Left ventricle myocardium superior (tissue), 1 donor: ENCODE results near the gene DAB1. TPM values are rescaled to one million over a fixed set of nuclear protein-coding genes. Genes with fewer than 3 reads are reported as not detected.

Experiments used
- ATAC-seq: fragments of 200-7000 bp; cut with Tn5 transposase; one replicate; pipeline ENCODE4 v1.9.1; 2020; ENCODE audit warnings: mild to moderate bottlenecking, moderate library complexity
- DNase-seq: peaks from one replicate; pipeline ENCODE4 v3.0.0-alpha.2; 2020
- intact Hi-C: fragments of 100-400 bp; cut with micrococcal nuclease; formaldehyde crosslinking; loops from one replicate; pipeline ENCODE4 v1.11.0; 2022
- total RNA-seq: library from RNA; stranded (reverse); fragmentation: NEBNext Ultra II Directional; extraction: Animal tissue kit (Norgen Biotek cat#: 25700); gene quantifications from one replicate; pipeline ENCODE4 v1.2.1, GENCODE V29; 2021
- donor health status: DM: no; HTN: yes; CAD: no; lungs with severe emphysema.

DAB1 gene
- total RNA-seq, 1 donor from 2014 or later: 2.6 TPM

DNA sequence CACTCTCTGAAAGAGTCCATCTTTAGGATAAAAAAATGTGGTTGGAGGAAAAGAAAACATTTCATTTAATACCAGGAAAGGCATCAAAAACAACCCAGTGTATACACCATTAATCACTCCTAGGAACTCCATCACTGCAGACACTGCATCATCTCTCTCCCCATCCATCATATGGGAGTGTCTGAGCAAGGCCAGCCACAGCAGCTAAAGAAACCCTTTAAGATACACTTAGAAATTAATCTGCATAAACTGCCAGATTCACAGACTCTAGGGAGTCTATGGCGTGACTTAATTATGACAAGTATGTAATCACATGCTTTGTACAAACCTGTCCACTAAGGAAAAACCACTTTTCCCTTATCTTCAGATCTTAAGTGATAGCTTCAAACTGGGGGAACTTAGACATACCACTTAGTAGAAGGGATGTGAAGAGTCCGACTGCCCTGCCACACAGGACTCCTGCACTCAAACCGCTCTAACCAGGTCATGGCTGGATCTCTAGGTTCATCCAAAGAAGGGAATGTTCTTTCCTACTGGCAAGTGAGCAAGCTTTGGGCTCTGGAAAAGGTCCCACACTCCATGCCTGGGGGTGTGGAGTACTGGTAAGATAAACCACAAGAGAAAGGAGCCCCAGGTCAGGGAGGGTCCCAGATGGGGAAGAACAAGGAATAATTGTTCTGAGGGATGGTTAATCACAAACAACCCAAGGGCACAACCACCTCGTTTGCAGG is 397.1 kb downstream of the DAB1 start:
- ATAC-seq (peak; percentile 62), DNase-seq (no peak)
- intact Hi-C loops: no loop called here

DNA sequence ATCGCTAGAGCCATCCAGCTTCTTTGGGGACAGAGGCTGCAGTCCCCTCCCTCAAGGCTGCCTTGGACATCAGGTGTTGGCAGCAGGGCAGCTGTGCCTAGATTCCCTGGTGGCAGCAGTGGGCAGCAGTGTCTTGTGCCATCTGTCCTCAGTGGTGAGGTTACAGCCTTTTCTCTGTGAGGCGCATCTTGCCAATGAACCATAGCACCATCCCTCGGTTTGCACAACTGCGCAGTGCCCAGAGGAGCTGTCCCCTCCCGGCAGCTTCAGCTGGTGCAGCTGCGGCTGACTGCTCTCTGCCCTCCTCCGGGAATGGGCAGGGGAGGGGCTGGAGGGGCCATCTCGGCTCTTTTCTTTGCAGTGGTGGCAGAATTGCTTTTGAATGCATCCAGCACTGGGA is 399.0 kb downstream of the DAB1 start:
- DNase-seq (no peak), ATAC-seq (no peak)
- intact Hi-C loops: no loop called here

DNA sequence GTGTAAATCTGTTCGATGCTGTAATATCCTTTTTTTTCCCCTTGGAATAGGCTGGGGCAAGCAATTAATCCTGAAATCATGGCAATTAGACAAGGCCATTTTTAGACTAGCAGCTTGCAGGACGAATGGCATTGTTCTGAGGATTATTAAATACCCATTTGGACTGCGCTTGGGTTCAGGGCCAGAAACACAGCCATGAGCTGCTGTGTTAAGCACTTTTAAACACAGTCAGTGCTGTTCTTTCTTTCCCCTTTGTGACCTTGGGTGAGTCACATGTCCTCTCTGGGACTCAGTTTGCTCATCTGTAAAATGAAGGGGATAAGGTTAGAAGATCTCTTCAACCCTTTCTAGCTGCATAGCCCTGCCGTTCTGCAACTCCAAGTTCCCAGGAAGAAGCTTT is 399.4 kb downstream of the DAB1 start:
- intact Hi-C loops: no loop called here
- DNase-seq (no peak), ATAC-seq (no peak)

DNA sequence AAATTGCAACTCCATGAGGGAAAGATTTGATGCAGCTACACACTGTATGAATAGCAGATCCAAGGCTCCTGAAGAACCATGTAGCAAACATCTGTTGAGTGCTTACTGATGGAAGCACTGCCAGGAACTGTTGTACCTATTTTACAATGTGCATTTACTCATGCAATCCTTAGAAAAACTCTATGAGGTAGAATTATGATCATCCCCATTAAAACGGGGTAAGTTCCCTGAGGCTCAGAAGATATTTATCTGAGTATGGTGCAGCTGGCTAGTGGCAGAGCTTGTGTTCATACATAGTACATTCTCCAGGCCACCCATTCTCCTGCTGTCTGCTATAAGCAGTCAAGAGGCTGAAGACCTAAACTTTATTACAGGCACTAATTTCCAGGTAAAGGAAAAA is 403.6 kb downstream of the DAB1 start:
- intact Hi-C loops: no loop called here
- no peak for DNase-seq
- no peak for ATAC-seq

DNA sequence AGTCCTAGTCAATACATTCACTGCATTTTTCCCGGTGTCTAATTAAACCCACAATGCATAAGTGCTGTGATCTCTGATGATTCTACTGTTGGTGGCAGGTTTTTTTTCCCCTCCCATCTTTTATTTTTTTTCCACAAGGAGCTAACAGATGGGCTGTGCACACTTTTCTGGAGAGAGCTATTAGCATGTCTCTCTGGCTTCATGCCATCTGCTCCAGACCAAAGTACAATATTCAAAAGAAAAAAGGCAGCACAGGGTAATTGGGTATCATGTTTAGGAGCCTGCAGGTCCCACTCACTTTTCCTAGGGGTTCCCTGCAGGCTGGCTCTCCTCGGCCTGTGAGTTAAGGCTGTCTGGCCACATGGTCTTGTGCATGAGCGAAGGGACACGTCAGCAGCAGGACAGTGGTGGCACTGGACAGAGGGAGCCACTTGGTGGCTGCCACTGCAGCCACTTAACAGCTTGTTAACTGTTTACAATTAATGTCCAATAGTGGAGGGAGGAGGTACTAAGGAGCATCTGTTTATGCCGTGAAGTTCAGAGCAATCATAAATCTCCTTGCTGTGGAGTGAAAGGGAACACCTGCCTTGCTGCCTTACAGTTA is 404.5 kb downstream of the DAB1 start:
- intact Hi-C loops: no loop called here
- ATAC-seq: no peak
- DNase-seq: no peak

DNA sequence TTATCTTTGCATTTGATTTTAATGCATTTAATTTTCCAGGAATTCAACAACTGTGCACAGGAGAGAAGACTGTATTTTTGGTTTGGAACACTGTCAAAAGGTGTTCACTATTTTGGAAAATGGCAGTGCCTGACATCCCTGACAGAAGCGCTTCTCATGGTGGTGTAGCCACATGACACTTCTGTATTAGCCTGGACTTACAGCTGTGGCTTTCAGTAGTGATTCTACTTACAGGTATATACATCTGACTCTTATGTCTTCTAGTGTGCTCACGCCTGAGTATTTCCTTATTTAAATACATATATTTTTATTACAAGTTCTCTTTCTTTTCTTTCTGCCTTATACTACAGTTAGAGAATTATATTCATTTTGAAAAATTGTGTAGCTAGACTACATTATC is 405.7 kb downstream of the DAB1 start:
- no peak for DNase-seq
- intact Hi-C loops: no loop called here
- ATAC-seq: no peak

DNA sequence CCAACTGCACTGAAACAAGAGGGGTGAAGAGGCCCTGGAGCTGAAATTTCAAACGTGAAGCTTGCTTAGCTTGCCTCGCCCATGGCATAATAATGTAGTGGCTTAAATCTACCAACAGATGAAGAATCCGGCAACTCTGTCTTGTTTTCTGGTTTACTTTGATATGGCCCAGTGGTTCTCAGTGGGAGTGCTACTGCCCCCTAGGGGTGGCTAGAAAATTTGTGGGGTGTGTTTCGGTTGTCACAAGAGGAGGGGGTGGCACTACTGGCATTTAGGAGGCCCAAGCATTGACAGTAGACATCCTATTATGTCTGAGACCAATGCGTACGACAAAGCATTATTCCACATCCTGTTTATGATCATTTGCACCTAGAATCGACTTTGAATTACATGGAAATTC is 406.1 kb downstream of the DAB1 start:
- intact Hi-C loops: no loop called here
- no peak for DNase-seq
- ATAC-seq: no peak

DNA sequence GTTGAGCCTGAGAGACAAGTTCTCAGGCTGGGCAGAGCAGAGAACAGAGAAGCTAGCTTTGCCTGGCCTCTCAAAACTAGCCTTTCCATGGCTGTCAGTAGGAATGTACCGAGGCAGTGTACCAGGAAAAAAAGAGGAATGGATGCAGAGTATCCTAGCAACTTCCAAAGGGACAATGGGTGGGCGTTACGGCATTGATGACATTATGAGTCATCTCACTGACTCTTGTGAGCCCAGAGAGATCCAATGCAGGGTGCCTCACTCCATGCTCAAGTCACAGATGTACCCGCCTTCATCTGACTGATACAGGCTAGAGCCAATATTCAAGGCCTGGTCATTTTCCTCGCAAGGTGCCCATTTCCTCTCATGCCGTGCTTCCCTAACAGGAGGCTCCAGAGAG is 406.7 kb downstream of the DAB1 start:
- intact Hi-C loops: no loop called here
- DNase-seq (no peak), ATAC-seq (no peak)

DNA sequence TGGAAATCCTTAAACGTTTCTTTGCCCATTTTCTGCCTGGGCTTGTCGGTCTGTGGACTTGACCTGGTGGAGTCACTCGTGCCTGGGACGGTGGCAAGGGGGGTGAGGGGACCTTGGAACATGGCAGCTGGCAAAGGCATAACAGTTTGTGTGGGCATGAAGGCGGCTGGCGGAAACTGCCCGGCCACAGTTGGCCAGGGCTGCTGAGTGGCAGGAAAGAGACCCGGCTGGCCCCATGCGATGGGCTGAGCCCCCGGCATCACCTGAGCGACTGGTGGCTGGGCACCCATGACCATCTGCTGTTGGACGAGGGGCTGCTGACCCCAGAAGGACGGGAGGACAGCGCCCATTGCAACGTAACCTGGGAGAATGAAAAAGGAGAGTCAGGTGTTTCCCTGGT is 408.8 kb downstream of the DAB1 start:
- ATAC-seq (no peak), DNase-seq (no peak)
- intact Hi-C loops: no loop called here

DNA sequence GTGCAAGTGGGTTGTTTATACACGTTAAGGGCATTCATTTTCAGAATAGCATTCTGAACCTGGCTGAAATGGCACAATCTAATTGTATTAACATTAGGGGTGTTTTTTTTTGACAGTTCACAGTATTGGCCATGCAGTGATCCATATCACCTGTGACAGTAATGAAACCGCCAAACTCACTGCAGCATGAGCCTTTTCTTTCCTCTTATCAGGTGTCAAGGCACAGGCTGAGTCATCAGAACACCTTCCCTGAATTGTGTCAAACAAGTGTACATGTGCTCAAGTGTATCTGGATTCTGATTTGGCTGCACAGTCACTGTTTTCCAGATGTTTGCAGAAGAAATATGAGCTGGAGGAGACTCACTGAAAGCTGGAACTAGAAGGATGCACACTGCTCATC is 410.3 kb downstream of the DAB1 start:
- no peak for DNase-seq
- intact Hi-C loops: no loop called here
- ATAC-seq: peak; percentile 46

DNA sequence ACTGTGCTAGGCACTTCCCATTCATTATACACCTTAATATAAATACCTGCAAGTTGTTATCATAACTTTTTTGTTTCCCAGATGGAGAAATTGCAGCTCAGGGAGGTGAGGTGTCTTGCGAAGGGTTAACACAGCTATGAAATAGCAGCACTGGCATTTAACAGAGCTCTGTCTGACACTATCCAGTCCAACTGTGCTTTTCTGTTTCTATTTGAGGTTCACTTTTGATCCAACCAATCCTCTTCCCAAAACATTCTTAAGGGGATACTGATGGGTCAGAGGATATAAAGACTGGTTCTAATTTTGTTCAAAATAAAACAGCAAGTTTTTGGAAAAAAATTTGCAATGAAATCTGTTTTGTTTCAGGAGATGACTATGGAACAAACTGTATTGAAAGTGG is 411.5 kb downstream of the DAB1 start:
- DNase-seq: no peak
- intact Hi-C loops: no loop called here
- peak; percentile 69 for ATAC-seq

DNA sequence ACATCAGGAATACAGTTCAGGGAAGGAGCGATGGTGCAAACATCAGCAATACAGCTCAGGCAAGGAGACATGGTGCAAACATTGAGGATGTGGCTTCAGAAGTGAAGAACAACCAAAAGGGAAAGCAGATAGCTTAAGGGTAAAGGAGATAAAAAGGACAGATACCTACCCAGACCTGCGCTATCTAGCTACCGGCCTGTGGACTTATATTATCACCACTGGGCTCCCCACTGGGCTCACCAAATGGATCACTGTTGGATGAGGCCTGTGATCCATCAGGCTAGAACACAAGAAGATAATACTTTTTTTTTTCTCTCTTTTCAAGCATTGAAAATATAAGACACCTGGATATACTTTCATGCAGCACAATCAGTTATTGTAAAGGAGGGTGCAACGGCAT is 413.3 kb downstream of the DAB1 start:
- intact Hi-C loops: no loop called here
- DNase-seq: no peak
- no peak for ATAC-seq

DNA sequence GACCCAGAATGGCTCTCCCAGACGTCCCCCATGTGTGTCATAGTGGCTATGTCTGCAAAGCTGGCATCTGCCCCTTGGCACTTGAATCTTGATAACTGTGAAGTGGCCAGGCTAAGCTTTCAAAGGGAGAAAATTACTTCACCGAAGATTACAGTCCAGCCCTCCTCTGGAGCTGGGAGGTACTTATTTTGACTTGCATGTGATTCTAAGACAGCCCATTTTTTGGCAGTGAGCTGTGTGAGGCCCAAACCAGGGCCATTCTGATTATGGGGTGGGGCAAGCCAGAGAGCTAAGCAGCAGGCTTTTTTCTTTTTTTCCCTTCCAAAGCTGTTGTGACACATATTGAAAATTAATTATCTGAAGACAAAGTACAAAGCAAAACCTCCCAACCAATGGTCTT is 415.9 kb downstream of the DAB1 start:
- intact Hi-C loops: no loop called here
- no peak for DNase-seq

DNA sequence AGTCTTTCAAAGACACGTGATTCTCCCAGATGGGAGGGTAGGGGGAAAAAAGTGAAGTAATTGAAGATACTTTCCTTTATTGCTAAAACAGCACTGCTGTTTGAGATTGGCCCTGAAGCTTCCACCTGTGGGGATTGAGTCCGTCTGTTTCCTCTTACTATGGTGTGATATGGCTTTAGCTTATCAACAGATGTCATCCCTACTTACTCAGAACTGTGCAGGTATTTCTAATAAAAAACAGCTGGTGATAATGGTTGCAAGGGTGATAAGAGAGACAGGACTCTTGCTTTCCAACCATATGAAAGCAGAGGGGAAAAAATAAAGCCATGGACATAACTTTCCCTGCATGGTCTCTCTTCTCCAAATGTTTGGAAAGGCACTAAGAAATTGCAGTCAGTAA is 416.4 kb downstream of the DAB1 start:
- DNase-seq (no peak), ATAC-seq (no peak)
- intact Hi-C loops: no loop called here

More for the DNA sequence above, 415.9 kb downstream of the DAB1 start:
- peak; percentile 72 for ATAC-seq

DNA sequence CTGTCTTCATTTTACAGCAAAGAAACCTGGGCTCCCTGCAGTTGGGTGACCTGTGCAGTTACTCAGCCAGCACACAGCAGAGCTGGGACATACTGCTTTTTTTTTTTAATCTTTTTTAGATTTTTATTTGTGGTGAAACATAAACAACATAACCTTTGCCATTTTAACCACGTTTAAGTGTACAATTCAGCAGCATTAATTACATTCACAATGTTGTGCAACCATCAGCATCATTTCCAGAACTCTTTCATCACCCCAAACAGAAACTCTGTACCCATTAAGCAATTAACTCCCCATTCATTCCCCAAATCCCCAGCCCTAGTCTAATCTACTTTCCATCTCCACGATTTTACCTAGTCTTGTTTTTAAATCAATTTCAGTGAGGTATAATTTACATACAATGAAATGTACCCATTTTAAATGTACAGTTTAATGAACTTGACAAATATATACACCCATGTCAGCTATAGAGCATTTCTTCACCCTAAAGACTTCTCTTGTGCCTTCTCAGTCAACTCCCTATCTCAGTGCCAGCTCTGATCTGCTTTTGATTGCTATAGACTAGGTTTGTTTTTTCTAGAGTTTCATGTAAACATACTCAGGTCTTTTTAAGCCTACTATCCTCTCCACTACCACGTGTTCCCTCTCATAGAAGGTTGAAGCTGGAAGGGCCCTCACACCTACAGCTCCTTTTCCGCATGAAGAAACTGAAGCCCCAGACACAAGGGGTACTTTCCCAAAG is 420.3 kb downstream of the DAB1 start:
- DNase-seq (no peak), ATAC-seq (no peak)
- intact Hi-C loops: no loop called here

DNA sequence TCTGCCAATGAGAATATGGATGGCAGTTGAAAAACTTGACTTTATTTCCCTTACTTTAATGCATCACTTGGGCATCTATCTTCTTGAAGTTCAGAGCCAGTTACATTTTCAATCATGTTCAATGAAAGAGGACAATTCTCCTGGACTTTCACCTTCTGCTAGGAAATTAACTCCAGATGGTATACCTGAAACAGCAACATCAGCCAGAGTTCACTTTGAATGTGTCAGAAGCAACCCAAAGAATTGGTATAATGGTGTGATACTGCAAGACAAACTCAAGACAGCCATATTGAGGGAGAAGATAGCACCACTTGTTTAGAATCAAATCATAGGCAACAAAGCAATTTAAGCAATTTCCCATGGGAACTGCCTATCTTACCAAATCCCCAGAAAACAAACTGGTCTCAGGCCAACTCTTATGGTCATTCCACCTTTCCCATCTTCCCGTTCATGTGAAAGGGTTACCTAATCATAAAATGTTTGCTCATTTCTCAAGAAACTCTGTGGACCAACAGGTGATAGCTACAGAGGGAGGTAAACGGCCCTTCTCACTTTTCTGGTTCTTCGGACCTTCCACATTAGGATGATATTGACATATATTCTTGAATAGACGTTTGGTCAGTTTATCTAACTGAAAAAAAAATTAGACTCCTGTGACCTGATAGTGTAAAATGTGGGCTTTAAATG is 428.3 kb downstream of the DAB1 start:
- ATAC-seq (no peak), DNase-seq (no peak)
- intact Hi-C loops: no loop called here

DNA sequence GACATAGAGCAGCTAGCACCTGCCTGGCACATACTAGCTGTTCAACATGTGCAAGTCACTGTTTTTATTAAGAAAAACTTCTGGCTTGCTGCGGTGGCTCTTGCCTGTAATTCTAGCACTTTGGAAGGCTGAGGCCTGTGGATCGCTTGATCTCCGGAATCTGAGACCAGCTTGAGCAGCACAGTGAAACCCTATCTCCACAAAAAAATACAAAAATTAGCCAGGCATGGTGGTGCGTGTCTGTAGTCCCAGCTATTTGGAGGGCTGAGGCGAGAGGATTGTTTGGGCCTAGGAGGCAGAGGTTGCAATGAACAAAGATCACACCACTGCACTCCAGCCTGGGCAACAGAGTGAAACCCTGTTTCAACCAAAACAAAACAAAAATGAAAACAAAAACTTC is 430.4 kb downstream of the DAB1 start:
- DNase-seq (no peak), ATAC-seq (no peak)
- intact Hi-C loops: no loop called here

DNA sequence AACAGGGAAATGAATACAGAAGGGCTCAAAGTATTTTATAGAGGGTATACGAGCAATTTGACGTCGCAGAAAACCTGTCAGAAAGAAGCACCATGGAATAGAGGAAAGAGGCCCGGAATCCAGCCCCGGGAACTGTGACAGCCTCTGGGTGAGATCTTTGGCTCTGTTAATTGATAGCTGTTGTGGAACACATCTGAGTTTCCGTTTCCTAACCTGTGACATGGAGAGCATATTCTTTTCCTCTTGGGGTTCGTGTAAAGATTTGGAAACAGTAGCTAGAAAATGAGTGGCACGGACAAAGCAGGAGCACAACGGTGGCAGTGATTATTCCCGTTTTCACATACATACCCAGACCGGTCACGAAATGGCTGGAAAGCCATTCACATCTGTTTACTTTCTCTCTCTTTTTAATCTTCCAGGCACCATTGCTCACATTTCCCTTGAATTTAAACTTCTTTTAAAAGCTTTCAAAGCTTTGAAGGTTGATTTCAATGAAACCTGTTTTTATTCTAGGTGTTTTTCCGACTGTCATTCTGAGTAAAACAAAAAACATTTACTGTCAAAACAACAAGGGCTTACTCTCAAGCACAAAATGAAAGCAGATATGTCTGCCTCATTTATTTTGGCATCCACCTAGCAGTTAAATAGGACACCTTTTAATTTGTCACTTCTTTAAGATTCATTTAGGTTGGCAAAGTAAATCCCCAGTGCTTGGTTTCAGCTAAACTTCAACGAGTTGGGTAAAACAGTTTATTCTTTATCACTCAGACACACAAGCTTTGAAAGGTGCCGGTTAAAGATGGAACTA is 431.3 kb downstream of the DAB1 start:
- intact Hi-C loops: no loop called here
- ATAC-seq: no peak
- DNase-seq: no peak

DNA sequence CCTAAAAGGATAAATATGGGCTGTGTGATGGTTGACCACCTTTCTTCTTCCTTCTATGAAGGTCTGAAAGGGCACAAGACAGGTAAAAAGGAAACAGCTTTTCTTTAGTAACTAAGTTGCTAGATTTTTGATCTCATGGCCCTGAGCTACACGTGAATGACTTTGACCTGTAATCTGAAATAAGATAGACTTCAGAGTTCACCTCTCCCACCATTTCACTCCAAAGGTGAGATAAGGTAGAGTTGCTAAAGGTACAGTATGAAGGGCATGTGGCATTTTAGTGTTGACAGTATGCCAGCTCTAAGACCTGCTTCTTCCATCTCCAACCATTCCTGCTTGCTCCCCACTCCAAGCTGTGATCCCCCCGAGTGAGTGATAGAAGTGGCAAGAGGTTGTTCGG is 432.3 kb downstream of the DAB1 start:
- ATAC-seq: no peak
- intact Hi-C loops: no loop called here
- no peak for DNase-seq
